ENCODE data around the gene FAF1. TPM values are rescaled to one million over a fixed set of nuclear protein-coding genes. Genes with fewer than 3 reads are reported as not detected.

FAF1 gene
- total RNA-seq, 2 donors from 2014 or later = 17.8 to 27.5 TPM

DNA sequence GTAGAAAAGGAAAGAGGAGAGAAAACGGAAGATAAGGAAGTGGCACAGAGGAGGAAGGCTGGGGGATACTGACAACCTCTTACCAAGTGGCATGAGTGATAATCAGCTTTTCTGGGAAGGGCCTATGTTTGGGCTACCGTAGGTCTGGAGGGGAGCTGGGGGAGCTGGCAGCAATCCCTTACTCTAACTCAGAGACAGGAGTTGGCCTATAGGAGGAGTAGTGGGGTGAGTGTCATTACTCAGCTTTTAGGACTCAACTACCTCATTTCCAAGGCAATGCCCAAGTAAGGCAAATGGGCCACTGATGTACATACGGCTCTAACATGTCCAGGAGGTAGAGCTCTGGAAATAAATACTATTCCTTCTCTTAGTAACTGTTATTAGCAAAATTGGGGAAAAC is 488.1 kb downstream of the FAF1 start:
- Histone ChIP-seq H3K27ac (no peak overlapping the region), H3K4me3 (no peak overlapping the region), H3K4me1 (peaks cover 29% of the 10 kb centered on the region), H3K9me3 (no peaks in the 10 kb centered on the region), H3K27me3 (no peaks in the 10 kb centered on the region), H3K36me3 (replicated peaks in 1 of 2; ENCODE audit: insufficient read depth in 1 of 2, low read depth in 2 of 2) (peaks cover 0 to 2% of the 10 kb centered on the region in 2 donors)
- intact Hi-C loops (cut with DNase I) = no loop called here
- TF ChIP-seq, protein P1, sequence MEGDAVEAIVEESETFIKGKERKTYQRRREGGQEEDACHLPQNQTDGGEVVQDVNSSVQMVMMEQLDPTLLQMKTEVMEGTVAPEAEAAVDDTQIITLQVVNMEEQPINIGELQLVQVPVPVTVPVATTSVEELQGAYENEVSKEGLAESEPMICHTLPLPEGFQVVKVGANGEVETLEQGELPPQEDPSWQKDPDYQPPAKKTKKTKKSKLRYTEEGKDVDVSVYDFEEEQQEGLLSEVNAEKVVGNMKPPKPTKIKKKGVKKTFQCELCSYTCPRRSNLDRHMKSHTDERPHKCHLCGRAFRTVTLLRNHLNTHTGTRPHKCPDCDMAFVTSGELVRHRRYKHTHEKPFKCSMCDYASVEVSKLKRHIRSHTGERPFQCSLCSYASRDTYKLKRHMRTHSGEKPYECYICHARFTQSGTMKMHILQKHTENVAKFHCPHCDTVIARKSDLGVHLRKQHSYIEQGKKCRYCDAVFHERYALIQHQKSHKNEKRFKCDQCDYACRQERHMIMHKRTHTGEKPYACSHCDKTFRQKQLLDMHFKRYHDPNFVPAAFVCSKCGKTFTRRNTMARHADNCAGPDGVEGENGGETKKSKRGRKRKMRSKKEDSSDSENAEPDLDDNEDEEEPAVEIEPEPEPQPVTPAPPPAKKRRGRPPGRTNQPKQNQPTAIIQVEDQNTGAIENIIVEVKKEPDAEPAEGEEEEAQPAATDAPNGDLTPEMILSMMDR (IDR thresholded peaks at IDR 0.05) = no peak
- no peak for TF ChIP-seq POLR2A (IDR thresholded peaks at IDR 0.05)
- no peak for DNase-seq
- WGBS, 2 donors = 71 to 99% methylated on average over 3 of the region's 3 CpGs
- no peak for ATAC-seq

DNA sequence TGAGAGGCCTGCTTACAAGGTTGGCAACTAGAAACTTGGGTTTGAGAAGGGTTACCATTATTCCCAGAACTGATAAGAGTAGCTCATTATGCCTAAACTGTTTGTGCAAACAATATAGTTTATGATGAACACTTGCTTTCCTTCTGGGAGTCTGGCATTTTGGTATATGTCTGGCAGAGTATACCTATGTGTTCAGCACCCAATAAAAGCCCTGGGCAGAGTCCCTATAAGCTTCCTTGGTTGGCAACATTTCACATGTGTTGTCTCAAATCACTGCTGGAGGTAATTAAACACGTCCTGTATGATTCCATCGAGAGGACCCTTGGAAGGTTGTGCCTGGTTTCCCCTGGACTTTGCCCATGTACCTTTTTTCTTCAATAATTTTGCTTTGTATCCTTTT is 497.1 kb downstream of the FAF1 start:
- Histone ChIP-seq H3K4me1 (no peaks in the 10 kb centered on the region), H3K9me3 (no peaks in the 10 kb centered on the region), H3K27me3 (no peaks in the 10 kb centered on the region), H3K36me3 (replicated peaks in 1 of 2; ENCODE audit: insufficient read depth in 1 of 2, low read depth in 2 of 2) (no peaks in the 10 kb centered on the region), H3K27ac (no peak overlapping the region), H3K4me3 (no peak overlapping the region)
- WGBS, 2 donors = 88% methylated on average over 2 of the region's 2 CpGs
- TF ChIP-seq POLR2A (IDR thresholded peaks at IDR 0.05) = no peak
- TF ChIP-seq, protein P1 (IDR thresholded peaks at IDR 0.05) = no peak
- intact Hi-C loops (cut with DNase I) = no loop called here
- DNase-seq (no peak), ATAC-seq (no peak)

DNA sequence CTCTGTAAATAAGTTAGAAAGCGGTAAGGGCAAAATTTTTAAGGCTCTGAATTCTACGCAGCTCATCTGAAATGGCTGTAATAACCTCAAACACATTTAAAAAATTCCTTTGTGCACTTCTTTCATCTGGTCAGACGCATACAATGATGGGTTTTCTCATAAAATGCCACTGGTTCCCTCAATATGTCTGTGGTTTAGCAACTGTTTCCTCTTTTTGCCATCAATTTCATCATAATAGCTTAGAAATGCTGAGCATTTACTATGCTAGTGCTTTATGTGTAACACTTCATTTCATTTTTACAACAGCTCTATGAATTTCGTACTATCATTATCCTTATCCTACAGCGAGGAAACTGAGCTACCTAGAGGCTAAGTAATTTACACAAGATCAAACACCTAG is 501.6 kb downstream of the FAF1 start:
- WGBS, 2 donors = 81 to 95% methylated on average over 5 of the region's 5 CpGs

DNA sequence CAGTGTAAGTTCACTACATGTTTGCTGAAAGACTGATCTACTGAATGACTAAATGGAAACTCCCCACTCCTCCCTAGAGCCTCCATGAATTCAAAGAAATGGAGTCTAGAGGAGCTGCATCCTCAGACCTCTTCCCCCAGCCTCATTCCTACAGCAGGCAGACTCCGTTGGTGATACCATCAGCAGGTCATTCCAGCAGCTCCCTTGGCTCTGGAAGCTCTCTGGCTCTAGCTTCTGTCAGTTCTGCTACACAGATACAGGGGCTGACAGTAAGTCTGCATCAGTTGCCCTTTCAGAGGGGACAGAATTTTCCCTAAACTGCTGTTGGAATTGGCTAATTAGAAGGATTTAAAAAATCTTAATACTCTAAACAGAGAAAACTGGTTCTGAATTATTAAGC is 505.2 kb downstream of the FAF1 start:
- no peak overlapping the region for H3K27ac ChIP-seq
- no peaks in the 10 kb centered on the region for H3K27me3 ChIP-seq
- H3K9me3 ChIP-seq = no peaks in the 10 kb centered on the region
- no peak overlapping the region for H3K4me3 ChIP-seq
- H3K4me1 ChIP-seq = no peaks in the 10 kb centered on the region
- ATAC-seq = no peak
- WGBS, 2 donors = 92 to 100% methylated on average over 1 of the region's 1 CpG
- TF ChIP-seq, protein P1 (IDR thresholded peaks at IDR 0.05) = no peak
- TF ChIP-seq POLR2A (IDR thresholded peaks at IDR 0.05) = no peak
- no peak for DNase-seq
- H3K36me3 ChIP-seq (replicated peaks in 1 of 2; ENCODE audit: insufficient read depth in 1 of 2, low read depth in 2 of 2) = no peaks in the 10 kb centered on the region
- intact Hi-C loops (cut with DNase I) = no loop called here

More for the DNA sequence above, 501.6 kb downstream of the FAF1 start:
- H3K9me3 ChIP-seq = no peaks in the 10 kb centered on the region
- no peak overlapping the region for H3K4me3 ChIP-seq
- no peaks in the 10 kb centered on the region for H3K4me1 ChIP-seq
- TF ChIP-seq POLR2A (IDR thresholded peaks at IDR 0.05) = no peak
- TF ChIP-seq, protein P1 (IDR thresholded peaks at IDR 0.05) = no peak
- H3K27ac ChIP-seq = no peak overlapping the region
- no peaks in the 10 kb centered on the region for H3K36me3 ChIP-seq (replicated peaks in 1 of 2; ENCODE audit: insufficient read depth in 1 of 2, low read depth in 2 of 2)
- ATAC-seq (no peak), DNase-seq (no peak)
- intact Hi-C loops (cut with DNase I) = no loop called here
- no peaks in the 10 kb centered on the region for H3K27me3 ChIP-seq

DNA sequence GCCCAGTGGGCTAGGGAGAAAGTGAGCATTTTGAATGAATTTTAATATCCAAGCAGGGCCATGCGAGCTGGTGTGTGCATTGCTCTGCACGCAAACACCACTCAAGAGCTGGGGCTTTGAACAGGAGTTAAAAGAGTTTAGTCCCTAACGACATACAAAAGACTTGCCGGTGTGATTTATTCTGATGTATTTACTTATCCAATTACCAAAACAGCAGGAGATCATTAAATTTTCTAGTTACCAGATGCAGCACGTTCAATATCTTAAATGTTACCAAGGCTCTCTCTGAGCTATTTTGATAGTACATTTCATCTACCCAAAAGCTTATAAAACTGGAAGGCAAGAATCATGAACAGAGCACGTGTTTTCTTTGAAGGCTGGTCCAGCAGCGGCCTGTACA is 506.8 kb downstream of the FAF1 start:
- intact Hi-C loops (cut with DNase I) = no loop called here
- no peak for ATAC-seq

More for the DNA sequence above, 506.8 kb downstream of the FAF1 start:
- no peak for DNase-seq
- Histone ChIP-seq H3K4me1 (no peaks in the 10 kb centered on the region), H3K4me3 (no peak overlapping the region), H3K36me3 (replicated peaks in 1 of 2; ENCODE audit: insufficient read depth in 1 of 2, low read depth in 2 of 2) (no peaks in the 10 kb centered on the region), H3K27ac (no peak overlapping the region), H3K27me3 (no peaks in the 10 kb centered on the region), H3K9me3 (no peaks in the 10 kb centered on the region)
- WGBS, 2 donors = 83 to 88% methylated on average over 7 of the region's 7 CpGs
- TF ChIP-seq, protein P1 (IDR thresholded peaks at IDR 0.05) = no peak
- TF ChIP-seq POLR2A (IDR thresholded peaks at IDR 0.05) = no peak
